T-cell (primary cell): ENCODE results near the gene PRDX3. TPM values are rescaled to one million over a fixed set of nuclear protein-coding genes. Genes with fewer than 3 reads are reported as not detected.

ENCODE experiments used
- ATAC-seq, 4 experiments: fragments of 200-7000 bp in 3 of 4; fragments of 150-1000 bp in 1 of 4; cut with Tn5 transposase; replicated peaks in 1 of 4; 1 replicate in 3 of 4; 2 replicates in 1 of 4; pipeline ENCODE4 v1.10.0; 2021; ENCODE audit warnings: moderate library complexity in 3 of 4, mild to moderate bottlenecking in 2 of 4, moderate number of reproducible peaks in 1 of 4
- CTCF ChIA-PET, 2 donors: fragments of 300-600 bp; sonication (Branson Sonifier 250); formaldehyde crosslinking; loops; one replicate each; lab custom pipeline; 2022; ENCODE audit warnings: antibody characterized with exemption in 2 of 2; lab: Charles Lee
- POLR2A ChIA-PET, 2 donors: fragments of 300-600 bp; sonication (Branson Sonifier 250); formaldehyde crosslinking; loops; one replicate each; lab custom pipeline; 2022; ENCODE audit warnings: antibody characterized with exemption in 2 of 2; lab: Charles Lee
- DNase-seq, 35 experiments: peaks; one replicate each; pipeline versions ENCODE4 v3.0.0 to v3.0.0-alpha.2; 2013 to 2023
- H3K27ac ChIP-seq: one replicate; pipeline ENCODE4 v1.5.1; 2013; ENCODE audit warnings: low read length
- H3K27me3 ChIP-seq, 2 experiments: replicated peaks in 1 of 2; 1 replicate in 1 of 2; 2 replicates in 1 of 2; pipeline versions ENCODE4 v1.6.1 to v1.7.0; 2013; ENCODE audit warnings: low read length in 1 of 2, mixed read lengths in 1 of 2; ENCODE audit not compliant: control insufficient read depth in 2 of 2, insufficient read depth in 2 of 2; ENCODE audit errors: extremely low read depth in 1 of 2
- H3K36me3 ChIP-seq, 2 donors: 1 replicate in 1 of 2; 2 replicates in 1 of 2; pipeline versions ENCODE4 v1.6.1 to v1.7.0; 2013; ENCODE audit warnings: low read length in 1 of 2; ENCODE audit not compliant: control insufficient read depth in 2 of 2, insufficient read depth in 1 of 2; ENCODE audit errors: extremely low read depth in 1 of 2
- H3K4me1 ChIP-seq, 2 experiments: 1 replicate in 1 of 2; 2 replicates in 1 of 2; pipeline versions ENCODE4 v1.6.1 to v1.7.0; 2013; ENCODE audit warnings: low read length in 2 of 2, mixed read lengths in 1 of 2; ENCODE audit not compliant: insufficient read depth in 2 of 2, control insufficient read depth in 1 of 2; ENCODE audit errors: extremely low read depth in 1 of 2
- H3K4me3 ChIP-seq, 2 donors: 1 replicate in 1 of 2; 2 replicates in 1 of 2; pipeline versions ENCODE4 v1.5.1 to v1.7.0; 2013; ENCODE audit warnings: mild to moderate bottlenecking in 2 of 2, low read length in 1 of 2, moderate library complexity in 1 of 2; ENCODE audit not compliant: control insufficient read depth in 1 of 2; ENCODE audit errors: extremely low read depth in 1 of 2
- H3K9me3 ChIP-seq: 2 replicates; pipeline ENCODE4 v1.7.0; 2013
- H3K27ac Mint-ChIP-seq, 2 donors: one replicate each; pipeline ENCODE4 v1.8.0; 2020 to 2021; ENCODE audit warnings: mild to moderate bottlenecking in 2 of 2, mixed read lengths in 2 of 2
- H3K27me3 Mint-ChIP-seq, 2 donors: one replicate each; pipeline ENCODE4 v1.8.0; 2021 to 2022; ENCODE audit warnings: mixed read lengths in 2 of 2
- H3K36me3 Mint-ChIP-seq: one replicate; pipeline ENCODE4 v1.8.0; 2021; ENCODE audit warnings: mixed read lengths
- H3K4me1 Mint-ChIP-seq, 3 donors: one replicate each; pipeline ENCODE4 v1.8.0; 2020 to 2022; ENCODE audit warnings: mixed read lengths in 3 of 3, mild to moderate bottlenecking in 1 of 3
- H3K4me3 Mint-ChIP-seq, 3 donors: one replicate each; pipeline ENCODE4 v1.8.0; 2020 to 2022; ENCODE audit warnings: mild to moderate bottlenecking in 3 of 3, mixed read lengths in 3 of 3, moderate library complexity in 3 of 3
- H3K9me3 Mint-ChIP-seq, 3 donors: one replicate each; pipeline ENCODE4 v1.8.0; 2020 to 2022; ENCODE audit warnings: mixed read lengths in 3 of 3
- WGBS: methylation state at CpG from one replicate; pipeline ENCODE4 v1.1.5; 2013; ENCODE audit warnings: missing lambda C conversion rate; ENCODE audit not compliant: insufficient coverage; 5-methylcytosine and 5-hydroxymethylcytosine counted together
- total RNA-seq, 35 experiments: library from RNA in 6 of 35; stranded (reverse) in 6 of 35; fragments of 120-200 nt in 1 of 35; gene quantifications; one replicate each; pipeline versions ENCODE4 v1.2.1 to v1.2.4 and lab custom pipeline; 2013 to 2026

PRDX3 gene
- total RNA-seq, 5 donors from 2014 or later (not counting 1 experiment from before 2014, with no cell fraction given) = 15.7 to 36.2 (median 34.7) TPM

DNA sequence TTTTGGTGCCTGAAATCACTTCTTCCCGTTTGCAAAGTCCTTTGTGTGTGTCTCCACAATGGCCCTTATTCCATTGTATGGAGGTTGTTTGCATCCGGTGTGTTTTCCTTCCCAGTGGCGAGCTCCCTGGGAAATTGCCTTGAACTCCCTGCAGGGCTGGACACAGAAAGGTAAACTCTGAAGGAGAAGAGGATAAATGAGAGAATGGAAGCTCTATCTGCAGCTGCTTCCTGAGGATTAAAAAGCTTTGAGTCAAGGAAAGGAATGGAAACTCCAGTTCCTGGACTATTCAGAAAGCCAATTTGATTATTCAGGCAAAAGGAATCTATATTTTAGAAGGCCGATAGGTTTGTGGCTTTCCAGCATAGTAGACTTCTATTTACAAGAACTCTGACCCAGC, 24.4 kb upstream of the PRDX3 start:
- H3K27ac Mint-ChIP-seq = no peak overlapping the region
- H3K9me3 Mint-ChIP-seq = no peaks in the 10 kb centered on the region
- Histone ChIP-seq H3K36me3 (no peaks in the 10 kb centered on the region), H3K27ac (no peak overlapping the region), H3K27me3 (no peaks in the 10 kb centered on the region), H3K4me1 (peaks cover 0 to 13% of the 10 kb centered on the region in 2 experiments), H3K9me3 (no peaks in the 10 kb centered on the region), H3K4me3 (no peak overlapping the region)
- ATAC-seq = no peak
- DNase-seq = no peak
- WGBS = 100% methylated on average over 2 of the region's 4 CpGs
- H3K4me3 Mint-ChIP-seq = no peak overlapping the region
- no peaks in the 10 kb centered on the region for H3K36me3 Mint-ChIP-seq
- H3K27me3 Mint-ChIP-seq = peaks cover 0 to 4% of the 10 kb centered on the region in 2 donors
- H3K4me1 Mint-ChIP-seq = peaks cover 13 to 17% (median 15%) of the 10 kb centered on the region in 3 donors
- ChIA-PET POLR2A (no interaction called here), CTCF (interaction anchor here (0.6 to 0.7 kb wide), 3 partner anchors 65 to 224 kb away, joined by 3 to 7 read pairs (median 3); no protein-coding TSS in a partner anchor)

DNA sequence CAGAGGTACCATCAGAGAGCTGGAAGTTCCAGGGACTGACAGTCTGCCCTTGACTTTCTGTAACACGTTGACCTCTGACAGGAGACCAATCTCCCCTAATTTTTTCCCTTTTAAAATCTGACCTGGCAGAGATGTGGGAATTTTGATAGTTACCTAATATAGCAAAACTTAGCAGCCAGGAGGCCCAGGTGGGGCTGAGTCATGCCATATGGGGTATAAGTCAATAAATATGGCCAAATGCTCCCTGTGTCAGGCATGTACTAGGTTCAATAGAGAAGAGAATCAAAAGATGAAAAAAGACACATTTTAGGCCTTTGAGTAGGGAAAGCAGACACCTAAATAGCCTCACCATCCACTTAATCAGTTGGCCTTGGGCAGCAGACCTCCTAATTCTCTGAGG, 22.6 kb upstream of the PRDX3 start:
- Mint-ChIP-seq H3K36me3 (no peaks in the 10 kb centered on the region), H3K4me1 (peaks cover 10 to 15% (median 14%) of the 10 kb centered on the region in 3 donors), H3K4me3 (no peak overlapping the region), H3K27me3 (peaks cover 0 to 4% of the 10 kb centered on the region in 2 donors), H3K9me3 (no peaks in the 10 kb centered on the region), H3K27ac (no peak overlapping the region)
- no CpG with 5 or more reads among the region's 1 CpG for WGBS
- ATAC-seq = no peak
- ChIA-PET CTCF (no interaction called here), POLR2A (interaction anchor here (0.6 to 0.7 kb wide), 2 partner anchors 9 to 166 kb away, joined by 3 read pairs; no protein-coding TSS in a partner anchor)
- H3K9me3 ChIP-seq = no peaks in the 10 kb centered on the region
- H3K36me3 ChIP-seq = no peaks in the 10 kb centered on the region
- DNase-seq = no peak
- no peaks in the 10 kb centered on the region for H3K27me3 ChIP-seq
- H3K27ac ChIP-seq = no peak overlapping the region
- H3K4me1 ChIP-seq = peaks cover 0 to 7% of the 10 kb centered on the region in 2 experiments
- no peak overlapping the region for H3K4me3 ChIP-seq

DNA sequence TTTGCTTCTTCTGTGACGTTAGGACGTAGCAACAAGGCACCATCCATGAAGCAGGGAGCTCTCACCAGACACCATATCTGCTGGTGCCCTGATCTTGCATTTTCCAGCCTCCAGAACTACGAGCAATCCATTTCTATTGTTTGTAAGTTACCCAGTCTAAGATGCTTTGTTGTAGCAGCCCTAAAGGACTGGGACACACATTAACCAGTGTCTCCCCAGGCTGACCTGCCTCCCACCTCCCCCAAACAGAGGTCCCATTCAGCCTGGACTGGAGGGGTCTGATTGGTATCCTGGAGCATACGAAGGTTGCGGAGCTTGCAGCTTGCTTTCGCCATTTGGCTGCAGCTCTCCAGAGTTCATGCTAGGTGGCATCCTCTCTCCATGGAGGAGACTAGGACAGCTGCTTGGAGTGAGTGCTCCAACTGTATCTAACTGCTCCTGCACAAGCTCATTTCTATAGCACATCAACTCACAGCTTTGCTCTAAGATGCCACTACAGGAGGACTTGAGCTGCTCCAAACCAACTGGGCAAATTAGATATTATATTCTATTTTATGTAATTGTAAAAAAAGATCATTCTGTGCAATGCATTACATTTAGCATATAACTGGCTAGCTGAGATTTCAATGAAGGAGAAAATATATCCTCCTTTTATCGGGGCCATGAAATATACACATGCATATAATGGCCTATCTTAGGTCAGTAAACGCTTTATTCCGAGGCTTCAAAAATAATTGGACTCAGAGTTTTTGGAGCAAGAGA, 20.8 kb upstream of the PRDX3 start:
- no peaks in the 10 kb centered on the region for H3K9me3 Mint-ChIP-seq
- no peak overlapping the region for H3K4me3 Mint-ChIP-seq
- DNase-seq = peak in 27 of 35 experiments; percentile 15 to 71 (median 37)
- no peaks in the 10 kb centered on the region for H3K4me1 ChIP-seq
- no peak overlapping the region for H3K27ac ChIP-seq
- peaks cover 6 to 10% (median 10%) of the 10 kb centered on the region in 3 donors for H3K4me1 Mint-ChIP-seq
- no peaks in the 10 kb centered on the region for H3K36me3 ChIP-seq
- no peaks in the 10 kb centered on the region for H3K27me3 ChIP-seq
- peaks cover 0 to 4% of the 10 kb centered on the region in 2 donors for H3K27me3 Mint-ChIP-seq
- no peak overlapping the region for H3K27ac Mint-ChIP-seq
- ATAC-seq = peak; percentile 73 to 95 (median 80)
- H3K36me3 Mint-ChIP-seq = no peaks in the 10 kb centered on the region
- H3K9me3 ChIP-seq = no peaks in the 10 kb centered on the region
- WGBS = 54% methylated on average over 7 of the region's 9 CpGs
- CTCF ChIA-PET = interaction anchor here (0.5 to 2.9 kb wide), 28 partner anchors 7 to 660 kb away, joined by 3 to 18 read pairs (median 4); no protein-coding TSS in a partner anchor
- POLR2A ChIA-PET = interaction anchor here in 1 of 2 donors (0.9 kb wide), 1 partner anchor 220 kb away, joined by 3 read pairs; no protein-coding TSS in a partner anchor
- no peak overlapping the region for H3K4me3 ChIP-seq

GRCh38 chr10:119198438-119198837, 19.8 kb upstream of the PRDX3 start:
- Mint-ChIP-seq H3K4me1 (peaks cover 6 to 10% (median 10%) of the 10 kb centered on the region in 3 donors), H3K27me3 (peaks cover 0 to 4% of the 10 kb centered on the region in 2 donors), H3K9me3 (no peaks in the 10 kb centered on the region), H3K4me3 (no peak overlapping the region), H3K27ac (peak overlapping the region in 1 of 2 donors; percentile 44), H3K36me3 (no peaks in the 10 kb centered on the region)
- ATAC-seq (no peak), DNase-seq (peak in 10 of 35 experiments; percentile 13 to 47 (median 22))
- ChIA-PET POLR2A (interaction anchor here in 1 of 2 donors (0.9 kb wide), 1 partner anchor 108 kb away, joined by 3 read pairs; no protein-coding TSS in a partner anchor), CTCF (interaction anchor here (0.5 to 2.9 kb wide), 13 partner anchors 8 to 247 kb away, joined by 3 to 18 read pairs (median 4); no protein-coding TSS in a partner anchor)
- H3K27me3 ChIP-seq = no peaks in the 10 kb centered on the region
- H3K4me3 ChIP-seq = no peak overlapping the region
- no peak overlapping the region for H3K27ac ChIP-seq
- H3K9me3 ChIP-seq = no peaks in the 10 kb centered on the region
- 58% methylated on average over 6 of the region's 7 CpGs for WGBS
- H3K4me1 ChIP-seq = no peaks in the 10 kb centered on the region
- H3K36me3 ChIP-seq = no peaks in the 10 kb centered on the region

- no peak overlapping the region for H3K4me3 ChIP-seq
- no peaks in the 10 kb centered on the region for H3K27me3 ChIP-seq
- peaks cover 0 to 4% of the 10 kb centered on the region in 2 donors for H3K27me3 Mint-ChIP-seq
- ATAC-seq (peak in 2 of 4 experiments; percentile 9 to 48), DNase-seq (no peak)
- no peak overlapping the region for H3K27ac ChIP-seq
- no peak overlapping the region for H3K4me3 Mint-ChIP-seq
- peak overlapping the region in 1 of 2 donors; percentile 44 for H3K27ac Mint-ChIP-seq
- POLR2A ChIA-PET = interaction anchor here in 1 of 2 donors (0.9 kb wide), 1 partner anchor 107 kb away, joined by 3 read pairs; no protein-coding TSS in a partner anchor
- CTCF ChIA-PET = interaction anchor here (0.5 to 2.9 kb wide), 7 partner anchors 9 to 228 kb away, joined by 3 to 18 read pairs (median 4); no protein-coding TSS in a partner anchor
- no peaks in the 10 kb centered on the region for H3K36me3 Mint-ChIP-seq
- no peaks in the 10 kb centered on the region for H3K9me3 Mint-ChIP-seq
- no peaks in the 10 kb centered on the region for H3K36me3 ChIP-seq
- H3K9me3 ChIP-seq = no peaks in the 10 kb centered on the region
- H3K4me1 ChIP-seq = no peaks in the 10 kb centered on the region
- WGBS = 52% methylated on average over 3 of the region's 4 CpGs
- peaks cover 6 to 10% (median 10%) of the 10 kb centered on the region in 3 donors for H3K4me1 Mint-ChIP-seq
Measured at GRCh38 chr10:119197921-119198320, 19.3 kb upstream of the PRDX3 start.

DNA sequence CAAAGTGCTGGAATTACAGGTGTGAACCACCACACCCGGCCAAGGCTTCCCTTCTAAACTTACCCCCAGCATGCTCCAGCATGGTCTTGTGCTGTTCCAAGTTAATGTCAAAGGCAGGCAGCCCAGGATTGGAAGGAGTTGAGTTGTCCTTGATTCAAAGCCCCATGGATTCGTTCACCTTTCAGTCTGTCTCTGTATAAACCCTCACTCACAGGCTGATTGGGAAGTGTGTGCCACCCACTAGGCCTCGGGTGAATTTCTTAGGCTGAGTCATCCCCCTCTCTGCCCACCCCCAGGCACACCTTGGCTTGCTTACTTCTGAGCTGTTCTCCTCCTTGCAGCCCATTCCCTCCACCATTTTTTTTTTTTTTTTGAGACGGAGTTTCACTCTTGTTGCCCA, 13.3 kb upstream of the PRDX3 start:
- Mint-ChIP-seq H3K4me3 (no peak overlapping the region), H3K36me3 (no peaks in the 10 kb centered on the region), H3K27ac (no peak overlapping the region), H3K4me1 (peaks cover 9 to 17% (median 16%) of the 10 kb centered on the region in 3 donors), H3K9me3 (no peaks in the 10 kb centered on the region), H3K27me3 (no peaks in the 10 kb centered on the region)
- no peaks in the 10 kb centered on the region for H3K27me3 ChIP-seq
- H3K27ac ChIP-seq = no peak overlapping the region
- DNase-seq = no peak
- no peak for ATAC-seq
- no peaks in the 10 kb centered on the region for H3K9me3 ChIP-seq
- peaks cover 3 to 8% of the 10 kb centered on the region in 2 experiments for H3K4me1 ChIP-seq
- 38% methylated on average over 1 of the region's 4 CpGs for WGBS
- ChIA-PET POLR2A (no interaction called here), CTCF (interaction anchor here in 1 of 2 donors (0.7 kb wide), 1 partner anchor 91 kb away, joined by 4 read pairs; no protein-coding TSS in a partner anchor)
- no peaks in the 10 kb centered on the region for H3K36me3 ChIP-seq
- H3K4me3 ChIP-seq = no peak overlapping the region
